HepG2 (cell line): ENCODE data around the gene GNG12. TPM values are rescaled to one million over a fixed set of nuclear protein-coding genes. Genes with fewer than 3 reads are reported as not detected.

Experiments
- ATAC-seq: fragments of 200-7000 bp; cut with Tn5 transposase; 3 replicates; pipeline ENCODE4 v1.9.1; 2020; ENCODE audit warnings: mild to moderate bottlenecking, moderate library complexity
- BruUV-seq: library from RNA; stranded (reverse); fragments of 400-500 nt; replicated peaks from 2 replicates; lab custom pipeline; 2021; lab: Mats Ljungman, UMichigan
- CTCF ChIA-PET: fragments of 300-600 bp; formaldehyde crosslinking; extraction: SDS; loops from one replicate; lab custom pipeline; 2021; ENCODE audit warnings: low total read pairs, inconsistent platforms, low intra/inter-chr PET ratio; lab: Yijun Ruan, JAX
- POLR2A ChIA-PET: fragments of 350-600 bp; sonication (Branson Sonifier 250); formaldehyde crosslinking; loops from one replicate; lab custom pipeline; 2020; ENCODE audit warnings: antibody characterized with exemption, inconsistent platforms; lab: Yijun Ruan, JAX
- DNase-seq: peaks from one replicate; pipeline ENCODE4 v3.0.0-alpha.2; 2015; ENCODE audit warnings: low spot score
- FAIRE-seq: peaks from 3 replicates; lab custom pipeline; 2011; peaks lifted over from hg19 to GRCh38; lab: Jason Lieb, UNC
- H2AFZ ChIP-seq: one replicate; pipeline ENCODE4 v1.6.1; 2011; ENCODE audit warnings: low read length, inconsistent platforms
- H3K27ac ChIP-seq: fragments of 300-600 bp; 3 replicates; pipeline ENCODE4 v1.8.0; 2011; ENCODE audit warnings: mixed run types, mild to moderate bottlenecking, mixed read lengths, low read length, inconsistent platforms; ENCODE audit not compliant: insufficient read depth; ENCODE audit errors: extremely low read length
- H3K27me3 ChIP-seq, 2 experiments: fragments of 200-600 bp in 1 of 2; 2 replicates in 1 of 2; 3 replicates in 1 of 2; pipeline versions ENCODE4 v1.6.0 to v1.8.0; 2011; ENCODE audit warnings: low read length in 2 of 2, mild to moderate bottlenecking in 2 of 2, moderate library complexity in 2 of 2, inconsistent platforms in 1 of 2; ENCODE audit not compliant: insufficient read depth in 2 of 2, control insufficient read depth in 1 of 2
- H3K36me3 ChIP-seq, 2 experiments: fragments of 200-600 bp in 1 of 2; replicated peaks in 1 of 2; 2 replicates in 1 of 2; 3 replicates in 1 of 2; pipeline versions ENCODE4 v1.5.1 to v1.8.0; 2011; ENCODE audit warnings: low read length in 2 of 2, inconsistent platforms in 1 of 2; ENCODE audit not compliant: insufficient read depth in 2 of 2, control insufficient read depth in 1 of 2
- H3K4me1 ChIP-seq: 2 replicates; pipeline ENCODE4 v1.5.1; 2012; ENCODE audit warnings: low read length, inconsistent platforms; ENCODE audit not compliant: insufficient read depth
- H3K4me2 ChIP-seq: 2 replicates; pipeline ENCODE4 v1.6.0; 2011; ENCODE audit warnings: low read depth, low read length, inconsistent platforms
- H3K4me3 ChIP-seq, 3 experiments: fragments of 200-600 bp in 1 of 3; sonication (generic), shearing (Covaris generic) in 1 of 3; replicated peaks in 1 of 3; 2 replicates each; pipeline ENCODE4 v1.5.1; 2011 to 2016; ENCODE audit warnings: low read length in 3 of 3, inconsistent platforms in 2 of 3, low read depth in 2 of 3, mild to moderate bottlenecking in 2 of 3, control low read depth in 1 of 3, mixed read lengths in 1 of 3; ENCODE audit not compliant: insufficient read depth in 1 of 3
- H3K79me2 ChIP-seq: one replicate; pipeline ENCODE4 v1.6.1; 2011; ENCODE audit warnings: low read length, inconsistent platforms; ENCODE audit not compliant: insufficient read depth
- H3K9ac ChIP-seq: 2 replicates; pipeline ENCODE4 v1.6.0; 2011; ENCODE audit warnings: mild to moderate bottlenecking, low read depth, low read length, inconsistent platforms; ENCODE audit not compliant: insufficient read depth
- H3K9me3 ChIP-seq: 2 replicates; pipeline ENCODE4 v1.5.1; 2012; ENCODE audit warnings: mild to moderate bottlenecking, low read length
- H4K20me1 ChIP-seq: 2 replicates; pipeline ENCODE4 v1.6.0; 2011; ENCODE audit warnings: inconsistent platforms, mild to moderate bottlenecking, low read length, moderate library complexity; ENCODE audit not compliant: insufficient read depth
- CHD2 ChIP-seq: IDR thresholded peaks from 2 replicates; pipeline ENCODE4 v1.6.1; 2011; ENCODE audit warnings: low read depth, low read length, improper control_type of control experiment
- ELF3 ChIP-seq: IDR thresholded peaks from 2 replicates; pipeline ENCODE4 v1.6.1; 2016; ENCODE audit warnings: missing genetic modification reagents, missing compliant biosample characterization
- FOXK1 ChIP-seq: sonication (generic); formaldehyde crosslinking; IDR thresholded peaks from 2 replicates; pipeline ENCODE4 v1.4.0; 2020; ENCODE audit warnings: low read depth, missing genetic modification reagents, borderline replicate concordance
- GABPA ChIP-seq, 2 experiments: IDR thresholded peaks; 2 replicates each; pipeline ENCODE4 v1.6.1; 2011 to 2016; ENCODE audit warnings: low read depth in 2 of 2, low read length in 1 of 2, missing biosample characterization in 1 of 2, missing genetic modification characterization in 1 of 2
- HNF4G ChIP-seq, 2 experiments: sonication (generic) in 1 of 2; formaldehyde crosslinking in 1 of 2; IDR thresholded peaks; 2 replicates each; pipeline versions ENCODE4 v1.4.0 to v1.6.1; 2011 to 2020; ENCODE audit warnings: borderline replicate concordance in 2 of 2, low read depth in 2 of 2, mild to moderate bottlenecking in 2 of 2, low read length in 1 of 2, missing genetic modification reagents in 1 of 2, moderate library complexity in 1 of 2
- MAF1 ChIP-seq: sonication (generic); formaldehyde crosslinking; IDR thresholded peaks from 2 replicates; pipeline ENCODE4 v1.5.0; 2020; ENCODE audit warnings: missing genetic modification reagents, borderline replicate concordance
- RBFOX2 ChIP-seq: fragments of 200-400 bp; formaldehyde crosslinking; IDR thresholded peaks from 2 replicates; pipeline ENCODE4 v1.6.1; 2017; ENCODE audit warnings: low read depth, mild to moderate bottlenecking, low read length
- RCOR2 ChIP-seq: IDR thresholded peaks from 2 replicates; pipeline ENCODE4 v1.6.1; 2016; ENCODE audit warnings: missing biosample characterization, missing genetic modification reagents
- RXRB ChIP-seq: IDR thresholded peaks from 2 replicates; pipeline ENCODE4 v1.6.1; 2016; ENCODE audit warnings: borderline replicate concordance, missing genetic modification reagents, missing compliant biosample characterization
- TAF15 ChIP-seq: fragments of 200-400 bp; formaldehyde crosslinking; IDR thresholded peaks from one replicate; pipeline ENCODE4 v1.6.1; 2018; ENCODE audit warnings: mild to moderate bottlenecking, low read depth, low read length; ENCODE audit not compliant: poor library complexity, severe bottlenecking
- WIZ ChIP-seq: sonication (generic); formaldehyde crosslinking; IDR thresholded peaks from 2 replicates; pipeline ENCODE4 v1.5.1; 2020; ENCODE audit warnings: mild to moderate bottlenecking, missing genetic modification reagents
- ZNF501 ChIP-seq: sonication (generic); formaldehyde crosslinking; IDR thresholded peaks from 2 replicates; pipeline ENCODE4 v1.5.1; 2020; ENCODE audit warnings: mild to moderate bottlenecking, moderate library complexity, missing genetic modification reagents
- ZNF879 ChIP-seq: sonication (generic); formaldehyde crosslinking; IDR thresholded peaks from 2 replicates; pipeline ENCODE4 v1.8.1; 2023; ENCODE audit warnings: missing genetic modification reagents
- ZSCAN20 ChIP-seq: sonication (generic); formaldehyde crosslinking; IDR thresholded peaks from 2 replicates; pipeline ENCODE4 v1.4.0; 2020; ENCODE audit warnings: missing genetic modification reagents, mild to moderate bottlenecking, borderline replicate concordance
- WGBS: methylation state at CpG from one replicate; pipeline ENCODE4 v1.1.6; 2017; ENCODE audit warnings: low lambda C conversion rate; 5-methylcytosine and 5-hydroxymethylcytosine counted together
- in situ Hi-C: cut with HindIII; loops from 2 replicates; pipeline ENCODE4 v1.10.0; 2017; ENCODE audit warnings: low pct_unique_long_range_greater_than_20kb; ENCODE audit not compliant: extremely low pct_ligation_motif_present
- intact Hi-C: fragments of 100-400 bp; cut with micrococcal nuclease; formaldehyde crosslinking; loops from one replicate; pipeline ENCODE4 v1.10.0; 2022; ENCODE audit not compliant: unreplicated experiment
- polyA plus RNA-seq, 8 experiments: library from polyadenylated mRNA; depleted of rRNA in 3 of 8; stranded (reverse) in 7 of 8; unstranded in 1 of 8; fragments of >200 nt; fragmentation: Illumina TruSeq in 4 of 8; extraction: Trizol in 4 of 8; gene quantifications; 2 replicates each; pipeline versions ENCODE4 v1.2.1 to v1.2.3, GENCODE V29; 2011 to 2016; ENCODE audit warnings: low read depth in 4 of 8, missing spikeins in 1 of 8, mixed read lengths in 1 of 8; ENCODE audit not compliant: insufficient read depth in 1 of 8
- total RNA-seq, 5 experiments: library from RNA; depleted of rRNA; stranded (reverse); fragments of >200 nt; fragmentation: Illumina TruSeq; extraction: Trizol; gene quantifications; 2 replicates each; pipeline ENCODE4 v1.2.3, GENCODE V29; 2016; ENCODE audit warnings: low read depth in 1 of 5
- TF ChIP-seq, protein P1 (sequence below): sonication (generic); formaldehyde crosslinking; conservative IDR thresholded peaks from 2 replicates; pipeline ENCODE4 v1.4.0; 2020; ENCODE audit warnings: missing genetic modification reagents
- TF ChIP-seq, protein P2 (sequence below): sonication (generic); formaldehyde crosslinking; IDR thresholded peaks from 2 replicates; pipeline ENCODE4 v1.5.0; 2020; ENCODE audit warnings: mild to moderate bottlenecking, low read depth, missing genetic modification reagents, borderline replicate concordance
- TF ChIP-seq, protein P3 (sequence below): sonication (generic); formaldehyde crosslinking; IDR thresholded peaks from 2 replicates; pipeline ENCODE4 v1.5.0; 2020; ENCODE audit warnings: missing genetic modification reagents, mild to moderate bottlenecking, borderline replicate concordance
- TF ChIP-seq, protein P4 (sequence below), 2 experiments: sonication (generic) in 1 of 2; formaldehyde crosslinking in 1 of 2; IDR thresholded peaks; 2 replicates each; pipeline versions ENCODE4 v1.4.0 to v1.6.1; 2018 to 2020; ENCODE audit warnings: missing genetic modification reagents in 2 of 2, borderline replicate concordance in 1 of 2, low read depth in 1 of 2, mild to moderate bottlenecking in 1 of 2, missing biosample characterization in 1 of 2

The GNG12 gene
- total and polyA plus RNA-seq, 2 of the 13 experiments (the other 11 are each of a cell fraction or from before 2014, with no cell fraction given) = 0.11 TPM

- Histone ChIP-seq H3K36me3 (peaks cover 1 to 14% of the 10 kb centered on the region in 2 experiments; a peak in 2 of 5 replicates), H3K4me1 (peaks cover 35% of the 10 kb centered on the region), H3K4me3 (no peak overlapping the region; a peak in 1 of 6 replicates), H3K27me3 (no peaks in the 10 kb centered on the region; a peak in 1 of 5 replicates), H3K4me2 (peak overlapping the region; percentile 96), H2AFZ (no peak overlapping the region), H3K79me2 (peaks cover 28% of the 10 kb centered on the region), H3K9me3 (no peaks in the 10 kb centered on the region), H3K9ac (no peak overlapping the region), H3K27ac (peak overlapping the region; percentile 6), H4K20me1 (peaks cover 15% of the 10 kb centered on the region)
- ChIA-PET POLR2A (interaction anchor here (1.0 to 2.2 kb wide), 5 partner anchors 12 to 148 kb away, joined by 3 to 11 read pairs (median 3); no protein-coding TSS in a partner anchor), CTCF (no interaction called here)
- in situ Hi-C loops = loop anchor here (5.0 to 10.0 kb wide), 2 partner anchors 74 to 124 kb away; no protein-coding TSS in a partner anchor
- intact Hi-C loops = loop anchor here (1.0 to 5.0 kb wide), 3 partner anchors 9 to 261 kb away; no protein-coding TSS in a partner anchor
- 90% methylated on average over 3 of the region's 3 CpGs for WGBS
- ATAC-seq = no peak
- FAIRE-seq = no peak
- BruUV-seq = no TSS peak
- DNase-seq = no peak
- 0 out of 2 replicates have a peak, but pooled peaks have one; percentile 29 for TF ChIP-seq WIZ
- TF ChIP-seq RXRB (CRISPR knock-in tag) = no peak
- TF ChIP-seq, protein P1, sequence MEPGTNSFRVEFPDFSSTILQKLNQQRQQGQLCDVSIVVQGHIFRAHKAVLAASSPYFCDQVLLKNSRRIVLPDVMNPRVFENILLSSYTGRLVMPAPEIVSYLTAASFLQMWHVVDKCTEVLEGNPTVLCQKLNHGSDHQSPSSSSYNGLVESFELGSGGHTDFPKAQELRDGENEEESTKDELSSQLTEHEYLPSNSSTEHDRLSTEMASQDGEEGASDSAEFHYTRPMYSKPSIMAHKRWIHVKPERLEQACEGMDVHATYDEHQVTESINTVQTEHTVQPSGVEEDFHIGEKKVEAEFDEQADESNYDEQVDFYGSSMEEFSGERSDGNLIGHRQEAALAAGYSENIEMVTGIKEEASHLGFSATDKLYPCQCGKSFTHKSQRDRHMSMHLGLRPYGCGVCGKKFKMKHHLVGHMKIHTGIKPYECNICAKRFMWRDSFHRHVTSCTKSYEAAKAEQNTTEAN = 0 out of 2 replicates have a peak, but pooled peaks have one; percentile 42
- TF ChIP-seq RCOR2 (CRISPR knock-in tag) = no peak
- no peak for TF ChIP-seq TAF15
- no peak for TF ChIP-seq MAF1 (CRISPR knock-in tag)
- TF ChIP-seq ZNF879 = no peak
- TF ChIP-seq, protein P2, sequence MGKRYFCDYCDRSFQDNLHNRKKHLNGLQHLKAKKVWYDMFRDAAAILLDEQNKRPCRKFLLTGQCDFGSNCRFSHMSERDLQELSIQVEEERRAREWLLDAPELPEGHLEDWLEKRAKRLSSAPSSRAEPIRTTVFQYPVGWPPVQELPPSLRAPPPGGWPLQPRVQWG (CRISPR knock-in tag) = no peak
- TF ChIP-seq ELF3 (CRISPR knock-in tag) = no peak
- no peak for TF ChIP-seq GABPA (IDR thresholded peaks at IDR 0.05; ENCODE audit: low read depth, low read length)
- 0 out of 2 replicates have a peak, but pooled peaks have one; percentile 18 for TF ChIP-seq GABPA (CRISPR knock-in tag; IDR thresholded peaks at IDR 0.05; ENCODE audit: low read depth)
- TF ChIP-seq ZSCAN20 (CRISPR knock-in tag) = no peak
- TF ChIP-seq HNF4G (IDR thresholded peaks at IDR 0.05; ENCODE audit: borderline replicate concordance, low read depth, low read length) = no peak
- no peak for TF ChIP-seq HNF4G (CRISPR knock-in tag; IDR thresholded peaks at IDR 0.05; ENCODE audit: borderline replicate concordance, low read depth)
- TF ChIP-seq, protein P3, sequence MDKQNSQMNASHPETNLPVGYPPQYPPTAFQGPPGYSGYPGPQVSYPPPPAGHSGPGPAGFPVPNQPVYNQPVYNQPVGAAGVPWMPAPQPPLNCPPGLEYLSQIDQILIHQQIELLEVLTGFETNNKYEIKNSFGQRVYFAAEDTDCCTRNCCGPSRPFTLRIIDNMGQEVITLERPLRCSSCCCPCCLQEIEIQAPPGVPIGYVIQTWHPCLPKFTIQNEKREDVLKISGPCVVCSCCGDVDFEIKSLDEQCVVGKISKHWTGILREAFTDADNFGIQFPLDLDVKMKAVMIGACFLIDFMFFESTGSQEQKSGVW (CRISPR knock-in tag) = no peak
- TF ChIP-seq, protein P4, sequence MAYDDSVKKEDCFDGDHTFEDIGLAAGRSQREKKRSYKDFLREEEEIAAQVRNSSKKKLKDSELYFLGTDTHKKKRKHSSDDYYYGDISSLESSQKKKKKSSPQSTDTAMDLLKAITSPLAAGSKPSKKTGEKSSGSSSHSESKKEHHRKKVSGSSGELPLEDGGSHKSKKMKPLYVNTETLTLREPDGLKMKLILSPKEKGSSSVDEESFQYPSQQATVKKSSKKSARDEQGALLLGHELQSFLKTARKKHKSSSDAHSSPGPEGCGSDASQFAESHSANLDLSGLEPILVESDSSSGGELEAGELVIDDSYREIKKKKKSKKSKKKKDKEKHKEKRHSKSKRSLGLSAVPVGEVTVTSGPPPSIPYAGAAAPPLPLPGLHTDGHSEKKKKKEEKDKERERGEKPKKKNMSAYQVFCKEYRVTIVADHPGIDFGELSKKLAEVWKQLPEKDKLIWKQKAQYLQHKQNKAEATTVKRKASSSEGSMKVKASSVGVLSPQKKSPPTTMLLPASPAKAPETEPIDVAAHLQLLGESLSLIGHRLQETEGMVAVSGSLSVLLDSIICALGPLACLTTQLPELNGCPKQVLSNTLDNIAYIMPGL (CRISPR knock-in tag; IDR thresholded peaks at IDR 0.05; ENCODE audit: borderline replicate concordance in 1 of 2, low read depth in 1 of 2) = no peak
- TF ChIP-seq ZNF501 (CRISPR knock-in tag) = peak; percentile 40; the same call in 1 of the 2 replicates
- TF ChIP-seq RBFOX2 = peak; percentile 92
- TF ChIP-seq CHD2 = no peak
- peak; percentile 26; the same call in 1 of the 2 replicates for TF ChIP-seq FOXK1 (CRISPR knock-in tag)
Observed at GRCh38 chr1:67688526-67689219, 144.6 kb downstream of the GNG12 start.
